Measurements from ENCODE around the gene SRPK2.

DNA sequence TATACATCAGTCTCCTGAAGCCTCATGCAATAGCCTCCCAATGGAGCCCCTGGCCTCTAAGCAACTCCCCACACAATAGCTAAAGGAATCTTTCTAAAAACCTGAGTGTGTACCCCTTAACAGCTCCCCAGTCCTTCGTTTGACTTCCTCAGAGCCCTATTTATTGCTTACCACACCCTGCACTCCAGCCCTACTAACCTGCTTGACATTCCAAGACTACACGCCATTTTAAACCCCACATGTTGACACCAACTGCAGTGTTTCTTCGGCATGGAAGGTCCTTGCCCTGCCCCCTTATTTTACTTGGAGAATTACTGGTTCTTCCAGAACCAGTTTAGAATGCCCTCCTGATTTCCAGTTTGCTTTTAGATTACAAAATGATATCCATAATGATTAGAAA is 10.8 kb downstream of the SRPK2 start:
- TF ChIP-seq HDAC2 (CRISPR knock-in tag; IDR thresholded peaks at IDR 0.05) (no peak), ZNF775 (CRISPR knock-in tag; IDR thresholded peaks at IDR 0.05; ENCODE audit: borderline replicate concordance) (no peak), ZNF572 (CRISPR knock-in tag; IDR thresholded peaks at IDR 0.05) (no peak), POLR2AphosphoS5 (IDR thresholded peaks at IDR 0.05; ENCODE audit: low read depth, low read length) (no peak)
- TF ChIP-seq, protein P1, sequence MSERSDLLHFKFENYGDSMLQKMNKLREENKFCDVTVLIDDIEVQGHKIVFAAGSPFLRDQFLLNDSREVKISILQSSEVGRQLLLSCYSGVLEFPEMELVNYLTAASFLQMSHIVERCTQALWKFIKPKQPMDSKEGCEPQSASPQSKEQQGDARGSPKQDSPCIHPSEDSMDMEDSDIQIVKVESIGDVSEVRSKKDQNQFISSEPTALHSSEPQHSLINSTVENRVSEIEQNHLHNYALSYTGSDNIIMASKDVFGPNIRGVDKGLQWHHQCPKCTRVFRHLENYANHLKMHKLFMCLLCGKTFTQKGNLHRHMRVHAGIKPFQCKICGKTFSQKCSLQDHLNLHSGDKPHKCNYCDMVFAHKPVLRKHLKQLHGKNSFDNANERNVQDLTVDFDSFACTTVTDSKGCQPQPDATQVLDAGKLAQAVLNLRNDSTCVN (CRISPR knock-in tag; IDR thresholded peaks at IDR 0.05; ENCODE audit: borderline replicate concordance), result no peak
- TF ChIP-seq, protein P2, sequence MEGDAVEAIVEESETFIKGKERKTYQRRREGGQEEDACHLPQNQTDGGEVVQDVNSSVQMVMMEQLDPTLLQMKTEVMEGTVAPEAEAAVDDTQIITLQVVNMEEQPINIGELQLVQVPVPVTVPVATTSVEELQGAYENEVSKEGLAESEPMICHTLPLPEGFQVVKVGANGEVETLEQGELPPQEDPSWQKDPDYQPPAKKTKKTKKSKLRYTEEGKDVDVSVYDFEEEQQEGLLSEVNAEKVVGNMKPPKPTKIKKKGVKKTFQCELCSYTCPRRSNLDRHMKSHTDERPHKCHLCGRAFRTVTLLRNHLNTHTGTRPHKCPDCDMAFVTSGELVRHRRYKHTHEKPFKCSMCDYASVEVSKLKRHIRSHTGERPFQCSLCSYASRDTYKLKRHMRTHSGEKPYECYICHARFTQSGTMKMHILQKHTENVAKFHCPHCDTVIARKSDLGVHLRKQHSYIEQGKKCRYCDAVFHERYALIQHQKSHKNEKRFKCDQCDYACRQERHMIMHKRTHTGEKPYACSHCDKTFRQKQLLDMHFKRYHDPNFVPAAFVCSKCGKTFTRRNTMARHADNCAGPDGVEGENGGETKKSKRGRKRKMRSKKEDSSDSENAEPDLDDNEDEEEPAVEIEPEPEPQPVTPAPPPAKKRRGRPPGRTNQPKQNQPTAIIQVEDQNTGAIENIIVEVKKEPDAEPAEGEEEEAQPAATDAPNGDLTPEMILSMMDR (CRISPR knock-in tag; IDR thresholded peaks at IDR 0.05), result no peak

Measured in HepG2 (cell line).